Testis (tissue), 3 donors: Measurements from ENCODE around the gene ZEB2. TPM values are rescaled to one million over a fixed set of nuclear protein-coding genes. Genes with fewer than 3 reads are reported as not detected.

Experiments used
- DNase-seq: peaks from one replicate; pipeline ENCODE4 v3.0.0-alpha.2; 2019
- H3K27ac ChIP-seq, 2 donors: fragments of 200-600 bp; sonication (generic); one replicate each; pipeline ENCODE4 v1.5.1; 2019
- H3K27me3 ChIP-seq: fragments of 200-600 bp; sonication (generic); one replicate; pipeline ENCODE4 v1.5.1; 2019
- H3K36me3 ChIP-seq: fragments of 200-600 bp; sonication (generic); one replicate; pipeline ENCODE4 v1.5.1; 2017; ENCODE audit warnings: low read depth; ENCODE audit errors: missing control alignments
- H3K4me1 ChIP-seq: fragments of 200-600 bp; sonication (generic); one replicate; pipeline ENCODE4 v1.5.1; 2019
- H3K4me3 ChIP-seq, 2 donors: fragments of 200-600 bp; sonication (generic); one replicate each; pipeline ENCODE4 v1.5.1; 2017 to 2019
- H3K9me3 ChIP-seq: fragments of 200-600 bp; sonication (generic); one replicate; pipeline ENCODE4 v1.5.1; 2017
- CTCF ChIP-seq, 3 experiments: fragments of 450-650 bp in 2 of 3; fragments of 200-600 bp in 1 of 3; sonication (generic) in 1 of 3; IDR thresholded peaks; one replicate each; pipeline ENCODE4 v1.5.1; 2016 to 2019; ENCODE audit warnings: antibody characterized with exemption in 3 of 3, mild to moderate bottlenecking in 2 of 3, moderate library complexity in 1 of 3
- POLR2A ChIP-seq: fragments of 450-650 bp; IDR thresholded peaks from one replicate; pipeline ENCODE4 v1.6.1; 2017; ENCODE audit warnings: antibody characterized with exemption, mild to moderate bottlenecking, moderate library complexity
- WGBS, 2 donors: methylation state at CpG; one replicate each; pipeline ENCODE4 v1.1.5; 2018; 5-methylcytosine and 5-hydroxymethylcytosine counted together
- intact Hi-C: fragments of 100-400 bp; cut with DNase I; formaldehyde crosslinking; loops from one replicate; pipeline ENCODE4 v1.15.1; 2023; ENCODE audit warnings: low total_unique reads
- polyA plus RNA-seq: library from polyadenylated mRNA; stranded (reverse); fragments of 350-450 nt; fragmentation: Illumina TruSeq; extraction: RNeasy Lipid Tissue Mini Kit (QIAGEN cat#74804); gene quantifications from one replicate; pipeline ENCODE4 v1.2.3, GENCODE V29; 2014; ENCODE audit warnings: low read depth, low replicate concordance; ENCODE audit not compliant: insufficient read depth
- total RNA-seq, 2 donors: library from RNA; depleted of rRNA; stranded (reverse); fragments of >200 nt; gene quantifications; one replicate each; pipeline ENCODE4 v1.2.3, GENCODE V29; 2016

Gene ZEB2
- total and polyA plus RNA-seq, 3 donors from 2014 or later = 38.7 to 96.4 (median 87.8) TPM

- H3K4me3 ChIP-seq = no peak overlapping the region
- no peaks in the 10 kb centered on the region for H3K9me3 ChIP-seq
- H3K27me3 ChIP-seq = no peaks in the 10 kb centered on the region
- TF ChIP-seq POLR2A (no peak), CTCF (IDR thresholded peaks at IDR 0.05) (no peak)
- no peak for DNase-seq
- intact Hi-C loops = loop anchor here (10.0 kb wide), 1 partner anchor 83 kb away; no protein-coding TSS in a partner anchor
- WGBS, 2 donors = 40 to 62% methylated on average over 8 of the region's 8 CpGs
- no peaks in the 10 kb centered on the region for H3K36me3 ChIP-seq
- peak overlapping the region; percentile 64 to 80 for H3K27ac ChIP-seq
- peaks cover 39% of the 10 kb centered on the region for H3K4me1 ChIP-seq
Measured at GRCh38 chr2:144431392-144431783, 88.5 kb downstream of the ZEB2 start.

- intact Hi-C loops = loop anchor here (10.0 kb wide), 1 partner anchor 84 kb away; no protein-coding TSS in a partner anchor
- H3K27me3 ChIP-seq = no peaks in the 10 kb centered on the region
- no peaks in the 10 kb centered on the region for H3K36me3 ChIP-seq
- TF ChIP-seq CTCF (IDR thresholded peaks at IDR 0.05) (no peak), POLR2A (no peak)
- H3K9me3 ChIP-seq = no peaks in the 10 kb centered on the region
- 33 to 46% methylated on average over 10 of the region's 10 CpGs for WGBS, 2 donors
- H3K4me3 ChIP-seq = no peak overlapping the region
- H3K4me1 ChIP-seq = peaks cover 42% of the 10 kb centered on the region
- DNase-seq = no peak
- H3K27ac ChIP-seq = peak overlapping the region; percentile 64 to 80
Measured at GRCh38 chr2:144430722-144431391, 89.1 kb downstream of the ZEB2 start.

- H3K27ac ChIP-seq = peak overlapping the region; percentile 64 to 80
- peaks cover 47% of the 10 kb centered on the region for H3K4me1 ChIP-seq
- no peak overlapping the region for H3K4me3 ChIP-seq
- no peak for DNase-seq
- WGBS, 2 donors = 77 to 88% methylated on average over 6 of the region's 6 CpGs
- intact Hi-C loops = loop anchor here (10.0 kb wide), 1 partner anchor 85 kb away; no protein-coding TSS in a partner anchor
- H3K9me3 ChIP-seq = no peaks in the 10 kb centered on the region
- no peaks in the 10 kb centered on the region for H3K36me3 ChIP-seq
- TF ChIP-seq POLR2A = no peak
- TF ChIP-seq CTCF (IDR thresholded peaks at IDR 0.05) = no peak
- H3K27me3 ChIP-seq = no peaks in the 10 kb centered on the region
Measured at GRCh38 chr2:144429396-144430112, 90.4 kb downstream of the ZEB2 start.

GRCh38 chr2:144426981-144427479, 92.9 kb downstream of the ZEB2 start:
- no peak overlapping the region for H3K4me3 ChIP-seq
- no peaks in the 10 kb centered on the region for H3K27me3 ChIP-seq
- WGBS, 2 donors = 24 to 25% methylated on average over 4 of the region's 4 CpGs
- DNase-seq = peak; percentile 81
- H3K27ac ChIP-seq = peak overlapping the region; percentile 78 to 81
- H3K9me3 ChIP-seq = no peaks in the 10 kb centered on the region
- TF ChIP-seq POLR2A = no peak
- no peak for TF ChIP-seq CTCF (IDR thresholded peaks at IDR 0.05)
- H3K36me3 ChIP-seq = no peaks in the 10 kb centered on the region
- peaks cover 47% of the 10 kb centered on the region for H3K4me1 ChIP-seq
- intact Hi-C loops = no loop called here
